ENCODE data around the gene LASP1.

DNA sequence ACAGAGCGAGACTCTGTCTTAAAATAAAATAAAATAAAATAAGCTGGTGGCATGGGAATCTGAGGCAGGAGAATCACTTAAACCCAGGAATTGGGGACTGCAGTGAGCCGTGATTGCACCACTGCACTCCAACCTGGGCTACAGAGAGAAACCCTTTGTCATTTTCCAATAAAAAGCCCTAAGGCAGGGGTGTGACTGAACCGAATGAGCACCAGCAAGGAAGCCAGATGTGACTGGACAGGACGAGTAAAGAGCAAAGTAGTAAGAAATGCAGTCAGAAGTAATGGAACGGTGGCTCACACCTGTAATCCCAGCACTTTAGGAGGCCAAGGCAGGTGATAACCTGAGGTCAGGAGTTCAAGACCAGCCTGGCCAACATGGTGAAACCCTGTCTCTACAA lies 12.6 kb upstream of the LASP1 start:
- no peak for TF ChIP-seq POLR2AphosphoS5 (IDR thresholded peaks at IDR 0.05; ENCODE audit: low read depth, low read length)
- no peak for TF ChIP-seq MAX (IDR thresholded peaks at IDR 0.05)
- TF ChIP-seq, protein P1, sequence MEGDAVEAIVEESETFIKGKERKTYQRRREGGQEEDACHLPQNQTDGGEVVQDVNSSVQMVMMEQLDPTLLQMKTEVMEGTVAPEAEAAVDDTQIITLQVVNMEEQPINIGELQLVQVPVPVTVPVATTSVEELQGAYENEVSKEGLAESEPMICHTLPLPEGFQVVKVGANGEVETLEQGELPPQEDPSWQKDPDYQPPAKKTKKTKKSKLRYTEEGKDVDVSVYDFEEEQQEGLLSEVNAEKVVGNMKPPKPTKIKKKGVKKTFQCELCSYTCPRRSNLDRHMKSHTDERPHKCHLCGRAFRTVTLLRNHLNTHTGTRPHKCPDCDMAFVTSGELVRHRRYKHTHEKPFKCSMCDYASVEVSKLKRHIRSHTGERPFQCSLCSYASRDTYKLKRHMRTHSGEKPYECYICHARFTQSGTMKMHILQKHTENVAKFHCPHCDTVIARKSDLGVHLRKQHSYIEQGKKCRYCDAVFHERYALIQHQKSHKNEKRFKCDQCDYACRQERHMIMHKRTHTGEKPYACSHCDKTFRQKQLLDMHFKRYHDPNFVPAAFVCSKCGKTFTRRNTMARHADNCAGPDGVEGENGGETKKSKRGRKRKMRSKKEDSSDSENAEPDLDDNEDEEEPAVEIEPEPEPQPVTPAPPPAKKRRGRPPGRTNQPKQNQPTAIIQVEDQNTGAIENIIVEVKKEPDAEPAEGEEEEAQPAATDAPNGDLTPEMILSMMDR (IDR thresholded peaks at IDR 0.05; ENCODE audit: control extremely low read depth in 1 of 3, insufficient read depth in 1 of 3, low read depth in 1 of 3, low read length in 3 of 3), result no peak
- no peak for TF ChIP-seq BACH1 (IDR thresholded peaks at IDR 0.05; ENCODE audit: low read length)
- no peak for TF ChIP-seq EGR1 (IDR thresholded peaks at IDR 0.05; ENCODE audit: borderline replicate concordance, low read depth, low read length)
- no peak for TF ChIP-seq SRF (IDR thresholded peaks at IDR 0.05; ENCODE audit: low read depth, low read length)
- TF ChIP-seq CHD1 (IDR thresholded peaks at IDR 0.05; ENCODE audit: low read depth, low read length), result no peak
- no peak for TF ChIP-seq POLR2A (IDR thresholded peaks at IDR 0.05; ENCODE audit: control extremely low read depth in 1 of 2, low read depth in 2 of 2, low read length in 2 of 2)
- TF ChIP-seq BRCA1 (IDR thresholded peaks at IDR 0.05; ENCODE audit: low read depth, low read length), result no peak
- no peak for TF ChIP-seq ZNF274 (IDR thresholded peaks at IDR 0.05; ENCODE audit: borderline replicate concordance, extremely low read depth, low read length)
- TF ChIP-seq CBX5 (IDR thresholded peaks at IDR 0.05; ENCODE audit: low read depth, low read length), result no peak
- TF ChIP-seq RAD21 (IDR thresholded peaks at IDR 0.05 in 1 of 2, conservative IDR thresholded peaks at IDR 0.05 in 1 of 2; ENCODE audit: low read depth in 2 of 2, low read length in 2 of 2), result no peak

Measured in H1 (cell line).